Tibial nerve (tissue), 4 donors: Measurements from ENCODE around the gene BICDL1. TPM values are rescaled to one million over a fixed set of nuclear protein-coding genes. Genes with fewer than 3 reads are reported as not detected.

Experiments used
- DNase-seq, 2 donors: peaks; one replicate each; pipeline ENCODE4 v3.0.0-alpha.2; 2019; ENCODE audit warnings: low spot score in 2 of 2
- H3K27ac ChIP-seq, 4 donors: fragments of 200-600 bp; sonication (generic) in 3 of 4; one replicate each; pipeline ENCODE4 v1.5.1; 2017 to 2019; ENCODE audit warnings: mild to moderate bottlenecking in 1 of 4
- H3K27me3 ChIP-seq, 2 donors: fragments of 200-600 bp; sonication (generic) in 1 of 2; one replicate each; pipeline versions ENCODE4 v1.5.1 to v1.6.0; 2017 to 2019
- H3K36me3 ChIP-seq, 3 donors: fragments of 200-600 bp; sonication (generic); one replicate each; pipeline ENCODE4 v1.5.1; 2018 to 2019
- H3K4me1 ChIP-seq, 4 donors: fragments of 200-600 bp; sonication (generic) in 3 of 4; one replicate each; pipeline ENCODE4 v1.5.1; 2017 to 2019
- H3K4me3 ChIP-seq, 4 donors: fragments of 200-600 bp; sonication (generic) in 3 of 4; one replicate each; pipeline ENCODE4 v1.5.1; 2017 to 2019; ENCODE audit warnings: mild to moderate bottlenecking in 1 of 4, moderate library complexity in 1 of 4
- H3K9me3 ChIP-seq, 4 donors: fragments of 200-600 bp; sonication (generic) in 3 of 4; one replicate each; pipeline ENCODE4 v1.5.1; 2017 to 2019
- EP300 ChIP-seq, 2 donors: sonication (generic); formaldehyde crosslinking; IDR thresholded peaks; one replicate each; pipeline ENCODE4 v1.6.1; 2017; ENCODE audit warnings: antibody characterized with exemption in 2 of 2, mild to moderate bottlenecking in 1 of 2
- POLR2A ChIP-seq, 2 donors: fragments of 450-650 bp; IDR thresholded peaks; one replicate each; pipeline ENCODE4 v1.6.1; 2017; ENCODE audit warnings: antibody characterized with exemption in 2 of 2, mild to moderate bottlenecking in 2 of 2, moderate library complexity in 2 of 2
- WGBS, 2 donors: methylation state at CpG; one replicate each; pipeline ENCODE4 v1.1.5; 2018; 5-methylcytosine and 5-hydroxymethylcytosine counted together
- total RNA-seq, 4 donors: library from RNA; depleted of rRNA; stranded (reverse); fragments of >200 nt; gene quantifications; one replicate each; pipeline ENCODE4 v1.1.0, GENCODE V29; 2016
- TF ChIP-seq, protein P1 (sequence below), 5 experiments: fragments of 200-600 bp in 3 of 5; fragments of 450-650 bp in 2 of 5; sonication (generic) in 3 of 5; IDR thresholded peaks; one replicate each; pipeline ENCODE4 v1.5.1; 2016 to 2019; ENCODE audit warnings: antibody characterized with exemption in 5 of 5, mild to moderate bottlenecking in 3 of 5, moderate library complexity in 2 of 5

BICDL1 gene
- total RNA-seq, 4 donors from 2014 or later = 0.66 to 1.5 (median 1.4) TPM; not detected in 1

- no peaks in the 10 kb centered on the region for H3K36me3 ChIP-seq
- DNase-seq = no peak
- no peaks in the 10 kb centered on the region for H3K9me3 ChIP-seq
- peaks cover 0 to 13% (median 2%) of the 10 kb centered on the region in 4 donors for H3K4me1 ChIP-seq
- peak overlapping the region in 1 of 4 donors; percentile 82 for H3K27ac ChIP-seq
- TF ChIP-seq EP300 (IDR thresholded peaks at IDR 0.05) = no peak
- no peak for TF ChIP-seq POLR2A (IDR thresholded peaks at IDR 0.05)
- TF ChIP-seq, protein P1, sequence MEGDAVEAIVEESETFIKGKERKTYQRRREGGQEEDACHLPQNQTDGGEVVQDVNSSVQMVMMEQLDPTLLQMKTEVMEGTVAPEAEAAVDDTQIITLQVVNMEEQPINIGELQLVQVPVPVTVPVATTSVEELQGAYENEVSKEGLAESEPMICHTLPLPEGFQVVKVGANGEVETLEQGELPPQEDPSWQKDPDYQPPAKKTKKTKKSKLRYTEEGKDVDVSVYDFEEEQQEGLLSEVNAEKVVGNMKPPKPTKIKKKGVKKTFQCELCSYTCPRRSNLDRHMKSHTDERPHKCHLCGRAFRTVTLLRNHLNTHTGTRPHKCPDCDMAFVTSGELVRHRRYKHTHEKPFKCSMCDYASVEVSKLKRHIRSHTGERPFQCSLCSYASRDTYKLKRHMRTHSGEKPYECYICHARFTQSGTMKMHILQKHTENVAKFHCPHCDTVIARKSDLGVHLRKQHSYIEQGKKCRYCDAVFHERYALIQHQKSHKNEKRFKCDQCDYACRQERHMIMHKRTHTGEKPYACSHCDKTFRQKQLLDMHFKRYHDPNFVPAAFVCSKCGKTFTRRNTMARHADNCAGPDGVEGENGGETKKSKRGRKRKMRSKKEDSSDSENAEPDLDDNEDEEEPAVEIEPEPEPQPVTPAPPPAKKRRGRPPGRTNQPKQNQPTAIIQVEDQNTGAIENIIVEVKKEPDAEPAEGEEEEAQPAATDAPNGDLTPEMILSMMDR (IDR thresholded peaks at IDR 0.05) = no peak
- no peaks in the 10 kb centered on the region for H3K27me3 ChIP-seq
- peak overlapping the region in 1 of 4 donors; percentile 50 for H3K4me3 ChIP-seq
- 56 to 58% methylated on average over 6 of the region's 6 CpGs for WGBS, 2 donors
Observed at GRCh38 chr12:120085920-120086645, 97.0 kb downstream of the BICDL1 start.

DNA sequence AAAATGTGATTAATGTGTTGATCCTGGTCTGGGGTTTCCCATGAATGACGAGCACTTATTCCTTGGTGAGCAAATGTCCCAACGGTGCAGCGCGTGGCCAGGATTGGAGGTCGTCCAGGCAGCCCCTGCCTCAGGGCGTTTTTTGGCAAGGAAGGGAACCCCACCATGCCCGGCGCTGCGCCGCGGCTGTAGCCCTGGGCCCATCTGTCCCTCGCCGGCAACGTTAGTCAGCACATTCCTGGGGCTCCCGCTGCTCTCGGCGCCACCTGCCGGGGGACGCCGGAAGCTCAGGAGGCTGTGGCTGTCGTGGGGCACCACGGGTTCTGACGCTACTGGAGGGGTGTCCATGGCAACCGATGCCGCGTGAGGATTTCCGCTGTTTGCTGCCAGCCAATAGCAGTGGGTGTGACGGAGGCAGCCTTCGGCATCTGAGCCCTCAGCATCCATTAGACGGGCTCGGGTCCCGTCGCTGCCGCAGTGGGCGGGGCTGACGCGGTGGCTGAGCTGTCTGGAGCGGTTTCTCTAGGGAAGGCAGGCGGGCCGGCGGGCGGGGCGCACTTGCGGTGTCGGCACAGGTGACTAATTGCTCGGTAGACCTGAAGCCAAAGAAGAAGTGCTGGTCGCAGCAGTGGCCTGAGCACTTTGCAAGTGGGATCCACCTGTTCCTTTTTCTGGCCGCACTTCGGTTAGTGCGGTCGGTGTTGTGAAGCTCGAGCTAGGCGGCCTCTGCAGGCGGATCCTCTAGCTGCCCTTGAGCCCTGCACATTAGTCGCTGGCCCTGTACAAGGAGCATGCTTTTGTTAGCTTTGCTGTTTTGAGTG lies 98.0 kb downstream of the BICDL1 start:
- peak overlapping the region in 3 of 4 donors; percentile 31 to 82 (median 56) for H3K27ac ChIP-seq

DNA sequence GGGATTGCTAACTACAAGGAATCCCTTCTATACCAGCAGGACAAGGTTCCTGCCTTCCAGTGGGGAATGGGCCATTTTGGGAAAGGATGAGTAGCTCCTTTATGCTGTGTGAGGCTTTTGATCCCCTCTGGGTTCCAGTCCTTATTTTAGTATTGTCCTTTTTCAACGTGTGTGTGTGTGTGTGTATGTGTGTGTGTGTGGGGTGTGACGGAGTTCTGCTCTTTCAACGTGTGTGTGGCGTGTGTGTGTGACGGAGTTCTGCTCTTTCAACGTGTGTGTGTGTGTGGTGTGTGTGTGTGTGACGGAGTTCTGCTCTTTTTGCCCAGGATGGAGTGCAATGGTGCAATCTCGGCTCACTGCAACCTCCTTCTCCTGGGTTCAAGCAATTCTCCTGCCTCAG lies 100.1 kb downstream of the BICDL1 start:
- peaks cover 0 to 19% (median 0%) of the 10 kb centered on the region in 3 donors for H3K36me3 ChIP-seq
- H3K27ac ChIP-seq = no peak overlapping the region
- peaks cover 0 to 24% (median 2%) of the 10 kb centered on the region in 4 donors for H3K4me1 ChIP-seq
- 26 to 35% methylated on average over 8 of the region's 8 CpGs for WGBS, 2 donors
- H3K4me3 ChIP-seq = no peak overlapping the region
- no peaks in the 10 kb centered on the region for H3K27me3 ChIP-seq
- no peaks in the 10 kb centered on the region for H3K9me3 ChIP-seq
- TF ChIP-seq EP300 (IDR thresholded peaks at IDR 0.05) (no peak), POLR2A (IDR thresholded peaks at IDR 0.05) (no peak)
- TF ChIP-seq, protein P1 (IDR thresholded peaks at IDR 0.05) = no peak
- no peak for DNase-seq

More for the DNA sequence above, 98.0 kb downstream of the BICDL1 start:
- Histone ChIP-seq H3K36me3 (peaks cover 0 to under 1% (median 0%) of the 10 kb centered on the region in 3 donors), H3K9me3 (no peaks in the 10 kb centered on the region), H3K27me3 (no peaks in the 10 kb centered on the region), H3K4me1 (peaks cover 0 to 13% (median 2%) of the 10 kb centered on the region in 4 donors), H3K4me3 (peak overlapping the region; percentile 19 to 50 (median 32))
- 0% methylated on average over 13 to 23 of the region's 55 CpGs for WGBS, 2 donors
- peak; percentile 97 to 98 for DNase-seq
- TF ChIP-seq POLR2A (IDR thresholded peaks at IDR 0.05) (peak in 1 of 2 donors; percentile 39), EP300 (IDR thresholded peaks at IDR 0.05) (peak; percentile 88 to 98)
- TF ChIP-seq, protein P1 (IDR thresholded peaks at IDR 0.05) = peak; percentile 97 to 99 (median 99)

DNA sequence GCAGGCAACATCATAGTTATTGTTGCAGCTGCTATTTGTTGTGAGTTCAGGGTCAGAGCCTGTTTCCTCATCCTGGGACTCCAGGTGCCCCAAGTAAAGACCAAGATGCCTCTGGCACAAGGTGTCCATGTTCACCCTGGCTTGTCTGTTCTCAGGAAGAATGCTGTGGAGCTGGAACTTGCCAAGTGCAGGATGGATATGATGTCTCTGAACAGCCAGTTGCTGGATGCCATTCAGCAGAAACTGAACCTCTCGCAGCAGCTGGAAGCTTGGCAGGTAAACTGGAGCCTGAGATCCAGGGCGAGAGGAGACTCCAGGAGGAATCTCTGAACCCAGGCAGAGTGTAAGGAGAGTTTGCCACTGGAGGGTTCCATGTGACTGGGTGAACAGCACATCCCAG lies 100.8 kb downstream of the BICDL1 start:
- DNase-seq = no peak

More for the DNA sequence above, 100.8 kb downstream of the BICDL1 start:
- no peak for TF ChIP-seq EP300 (IDR thresholded peaks at IDR 0.05)
- TF ChIP-seq, protein P1 (IDR thresholded peaks at IDR 0.05) = no peak
- no peak for TF ChIP-seq POLR2A (IDR thresholded peaks at IDR 0.05)
- Histone ChIP-seq H3K27me3 (no peaks in the 10 kb centered on the region), H3K36me3 (peaks cover 0 to 24% (median 0%) of the 10 kb centered on the region in 3 donors), H3K27ac (no peak overlapping the region), H3K9me3 (no peaks in the 10 kb centered on the region), H3K4me3 (no peak overlapping the region), H3K4me1 (peaks cover 0 to 24% (median 2%) of the 10 kb centered on the region in 4 donors)
- WGBS, 2 donors = 87 to 91% methylated on average over 2 of the region's 2 CpGs
